Measurements from ENCODE around the gene CENPT.
"Not testable (repeated sequence)": the region's sequence is repeated elsewhere in the genome, so short reads cannot be mapped to it uniquely, and the experiment has no call there.

Gene CENPT

DNA sequence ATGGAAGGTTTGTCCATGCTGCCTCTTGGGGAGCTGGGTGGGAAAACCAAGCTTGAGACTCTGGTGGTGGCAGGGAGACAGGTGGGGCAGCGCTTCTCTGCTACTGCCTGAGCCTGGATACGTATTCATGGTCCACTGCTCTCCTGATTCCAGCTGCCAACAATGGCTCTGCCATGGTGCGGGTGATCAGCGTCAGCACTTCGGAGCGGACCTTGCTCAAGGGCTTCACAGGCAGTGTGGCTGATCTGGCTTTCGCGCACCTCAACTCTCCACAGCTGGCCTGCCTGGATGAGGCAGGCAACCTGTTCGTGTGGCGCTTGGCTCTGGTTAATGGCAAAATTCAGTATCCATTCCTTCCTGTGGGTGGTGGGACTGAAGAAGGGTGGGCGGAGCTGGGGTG lies 29.6 kb upstream of the CENPT start:
- DNase-seq (ENCODE audit: low spot score) = no peak

DNA sequence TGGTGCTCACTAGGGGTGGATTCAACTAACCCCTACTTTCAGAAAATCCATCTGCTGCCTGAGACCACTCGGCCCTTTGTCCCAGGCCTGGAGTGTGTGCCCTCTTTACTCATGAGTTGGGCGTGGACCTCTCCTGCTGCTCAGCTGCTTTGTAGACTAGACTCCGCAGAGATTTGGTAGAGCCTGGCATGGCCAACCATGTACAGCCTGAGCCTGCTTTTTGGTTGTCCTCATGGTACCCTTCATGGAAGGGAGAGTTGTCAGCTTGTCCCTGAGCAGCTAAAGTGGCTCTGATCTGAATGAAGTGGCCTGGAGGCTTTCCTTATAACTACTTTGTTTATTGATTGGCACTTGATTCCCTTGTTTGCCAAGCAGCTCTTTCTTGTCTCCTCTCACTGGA lies 26.9 kb upstream of the CENPT start:
- no peak for DNase-seq (ENCODE audit: low spot score)

DNA sequence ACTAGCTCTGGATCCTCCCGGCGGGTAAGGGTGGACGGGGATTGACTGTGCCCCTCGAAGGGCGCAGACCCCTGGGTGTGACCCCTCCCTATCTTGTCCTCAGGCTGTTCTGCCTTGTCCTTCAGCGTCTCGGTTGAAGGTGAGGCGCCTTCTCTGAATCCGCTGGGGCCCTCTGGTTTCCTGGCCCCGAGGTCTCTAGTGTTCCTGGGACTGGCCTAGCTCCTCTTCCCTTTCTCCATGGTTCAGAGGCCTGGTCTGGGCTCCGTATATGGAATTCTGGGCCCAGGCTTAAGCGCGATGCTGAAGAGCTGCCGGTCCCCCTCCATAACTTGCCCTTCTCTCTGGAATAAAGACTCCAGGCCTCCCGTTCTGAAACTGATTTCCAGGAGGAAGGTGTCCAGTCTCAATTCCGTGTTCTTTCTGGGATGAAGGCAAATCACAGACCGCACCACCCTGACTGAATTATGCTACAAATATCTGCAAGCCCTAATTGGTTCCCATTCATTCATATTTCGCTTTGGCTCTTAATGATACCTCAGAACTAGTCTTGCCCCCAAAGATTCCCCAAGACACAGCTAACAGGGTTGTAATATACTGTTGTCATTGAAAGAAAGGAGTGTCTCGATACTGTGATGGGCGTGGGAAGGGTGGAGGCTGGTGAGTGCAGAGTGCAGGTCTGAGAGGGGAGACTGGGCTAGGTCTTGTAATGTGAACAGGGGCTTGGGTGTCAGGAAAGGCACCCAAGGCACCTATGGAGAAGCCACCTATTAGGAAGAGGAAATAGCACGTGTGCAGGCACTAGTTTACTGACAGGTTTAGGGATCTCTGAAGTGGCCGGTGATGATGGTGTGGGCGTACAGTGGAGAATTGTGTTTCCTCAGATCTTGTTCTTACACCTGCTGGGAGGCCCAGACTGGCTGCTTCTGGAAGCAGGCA lies 26.2 kb upstream of the CENPT start:
- DNase-seq (ENCODE audit: low spot score) = no peak

DNA sequence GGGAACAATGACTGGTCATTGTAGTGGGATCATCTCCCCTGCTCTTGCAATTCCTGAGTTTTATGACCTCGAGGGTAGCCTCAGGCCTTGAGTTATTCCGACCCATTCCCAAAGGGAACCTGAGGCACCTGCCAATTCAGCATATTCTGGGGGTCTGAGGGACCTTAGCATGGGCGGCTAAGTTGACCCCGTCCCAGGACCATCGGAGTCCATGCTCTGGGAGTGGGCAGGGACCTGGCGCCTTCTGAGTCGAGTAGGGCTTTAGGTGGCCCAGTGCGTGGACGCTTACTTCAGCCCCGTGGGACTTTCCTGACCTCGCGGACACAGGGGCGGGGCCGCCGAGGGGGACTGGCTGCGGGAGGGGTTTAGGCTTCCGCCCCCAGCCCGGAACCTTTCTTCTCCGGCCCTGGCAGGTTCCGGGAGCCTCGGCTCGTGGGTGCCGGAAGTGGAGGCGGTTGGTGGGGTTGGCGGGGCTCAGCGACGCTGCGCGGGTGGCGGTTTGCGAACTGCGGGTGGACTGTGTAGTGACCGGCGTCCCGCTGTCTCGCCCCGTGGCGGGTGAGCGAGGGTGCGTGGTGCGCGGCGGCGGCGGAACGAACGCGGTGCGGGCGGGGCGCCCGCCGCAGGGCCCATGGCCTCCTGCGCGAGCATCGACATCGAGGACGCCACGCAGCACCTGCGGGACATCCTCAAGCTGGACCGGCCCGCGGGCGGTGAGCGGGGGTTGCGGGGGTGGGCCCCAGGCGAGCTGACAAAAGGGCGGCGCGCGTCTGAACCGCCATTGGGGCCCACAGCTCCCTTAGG lies 25.3 kb upstream of the CENPT start, which contains the start of gene EDC4:
TSS of gene EDC4 (plus strand) at position 422 of the 804 bp plus-strand sequence. CDS start at position 632, 210 bp downstream.
- peak; percentile 76 for DNase-seq (ENCODE audit: low spot score)

DNA sequence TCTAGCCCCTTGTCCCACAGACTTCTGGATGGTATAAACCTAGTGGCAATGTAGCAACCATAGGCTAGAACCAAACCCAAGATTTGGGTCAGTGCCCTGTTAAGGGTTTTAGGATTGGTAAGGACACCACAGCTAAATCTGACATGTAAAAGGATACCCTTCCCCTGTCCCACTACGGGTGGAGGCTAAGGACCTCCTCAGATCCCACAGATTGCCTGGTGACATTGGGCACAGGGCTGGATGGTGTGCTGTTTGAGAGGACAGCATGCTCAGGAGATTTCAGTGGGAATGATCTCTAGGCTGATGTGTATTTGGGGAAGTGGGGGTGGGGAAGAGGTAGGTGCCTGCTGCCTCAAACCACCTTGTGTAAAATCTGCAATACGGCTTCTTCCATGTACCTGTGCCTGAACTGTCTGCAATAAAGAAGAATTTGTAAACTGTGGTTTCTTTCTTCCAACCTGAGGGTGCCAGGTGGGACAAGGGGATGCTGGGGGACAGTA lies 24.7 kb upstream of the CENPT start:
- no peak for DNase-seq (ENCODE audit: low spot score)

DNA sequence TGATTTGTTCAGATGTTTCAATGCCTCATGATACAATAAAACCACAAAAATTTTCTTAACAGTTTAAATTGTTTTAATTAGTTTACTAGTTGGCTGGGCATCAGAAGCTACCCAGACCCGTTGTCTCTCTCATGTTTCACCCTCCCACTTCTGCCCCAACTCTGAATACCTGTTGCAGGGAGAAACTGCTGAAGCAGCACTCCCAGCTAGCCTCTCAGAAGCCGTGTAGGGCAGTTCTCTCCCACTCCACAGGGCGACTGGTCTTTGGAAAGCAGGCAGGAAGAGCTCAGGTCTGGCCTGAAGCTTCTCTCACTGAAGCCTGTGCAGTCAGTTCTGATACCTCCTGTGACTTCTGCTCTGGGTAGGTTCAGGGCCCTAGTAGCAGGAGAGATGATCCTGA lies 23.8 kb upstream of the CENPT start:
- DNase-seq (ENCODE audit: low spot score) = no peak

DNA sequence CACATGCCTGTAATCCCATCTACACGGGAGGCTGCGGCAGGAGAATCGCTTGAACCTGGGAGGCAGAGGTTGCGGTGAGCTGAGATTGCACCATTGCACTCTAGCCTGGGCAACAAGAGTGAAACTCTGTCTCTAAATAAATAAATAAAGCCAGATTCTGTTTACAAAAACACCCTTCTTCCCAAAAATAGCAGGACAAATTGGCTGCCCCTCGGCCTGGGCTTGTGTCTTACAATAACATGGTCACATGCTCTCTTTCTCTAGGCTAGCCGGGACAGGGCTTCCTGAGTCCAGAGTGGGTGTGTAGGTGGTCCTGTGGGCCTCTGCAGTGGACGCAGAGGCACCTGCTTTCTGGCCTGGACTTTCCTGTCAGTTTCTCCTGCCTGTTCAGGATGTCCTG lies 22.2 kb upstream of the CENPT start:
- no peak for DNase-seq (ENCODE audit: low spot score)

DNA sequence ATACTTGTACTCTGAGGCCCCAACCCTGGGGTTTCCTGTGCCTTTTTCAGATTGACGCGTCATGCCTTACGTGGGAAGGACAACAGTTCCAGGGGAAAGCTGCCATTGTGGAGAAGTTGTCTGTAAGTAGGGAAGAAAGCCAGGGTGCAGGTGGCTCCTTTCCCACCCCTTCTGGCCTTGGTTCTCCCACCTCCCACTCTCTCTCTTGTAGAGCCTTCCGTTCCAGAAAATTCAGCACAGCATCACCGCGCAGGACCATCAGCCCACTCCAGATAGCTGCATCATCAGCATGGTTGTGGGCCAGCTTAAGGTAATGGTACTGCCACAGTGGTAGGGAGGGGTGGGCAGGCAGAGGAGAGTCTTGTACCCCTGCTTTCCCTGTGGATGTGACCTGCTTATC lies 20.8 kb upstream of the CENPT start:
- DNase-seq (ENCODE audit: low spot score) = no peak

DNA sequence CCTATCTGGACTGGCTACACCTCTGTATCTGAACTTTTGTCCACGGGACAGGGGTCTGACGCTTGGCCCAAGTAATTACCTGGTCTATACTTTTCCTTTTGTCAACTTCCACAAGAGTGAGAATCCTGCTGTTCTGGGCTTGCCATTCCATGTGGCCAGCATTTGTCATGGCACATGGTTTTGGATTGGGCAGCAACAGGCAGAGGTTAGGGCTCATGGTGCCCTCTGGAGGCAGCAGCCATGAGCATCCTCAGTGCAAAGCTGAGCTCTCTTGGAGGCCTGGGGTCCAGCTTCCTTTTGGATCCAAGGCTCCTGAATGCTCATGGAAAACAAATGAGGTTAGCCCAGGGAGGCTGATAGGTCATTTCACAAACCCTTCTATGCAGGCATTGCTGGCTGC lies 17.8 kb upstream of the CENPT start:
- DNase-seq (ENCODE audit: low spot score) = no peak

DNA sequence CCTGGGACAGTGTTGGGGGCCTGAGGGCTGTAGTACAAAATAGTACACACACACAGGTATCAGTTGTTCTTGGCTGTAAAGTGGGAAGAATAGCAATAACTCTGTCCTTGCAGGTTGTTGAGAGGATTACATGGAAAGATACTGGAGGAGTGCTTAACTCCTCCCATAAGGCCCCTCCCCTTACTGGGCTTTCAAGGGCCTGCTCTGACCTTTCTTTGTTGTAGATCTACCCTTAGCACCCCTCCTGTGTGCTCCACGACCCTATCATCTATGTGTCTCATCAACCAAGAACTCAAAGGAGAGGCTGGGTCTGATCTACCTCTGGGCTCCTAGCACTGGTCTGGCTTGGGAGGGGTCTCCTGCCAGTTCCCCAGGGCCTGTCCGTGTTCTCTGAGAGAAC lies 17.1 kb upstream of the CENPT start:
- no peak for DNase-seq (ENCODE audit: low spot score)

DNA sequence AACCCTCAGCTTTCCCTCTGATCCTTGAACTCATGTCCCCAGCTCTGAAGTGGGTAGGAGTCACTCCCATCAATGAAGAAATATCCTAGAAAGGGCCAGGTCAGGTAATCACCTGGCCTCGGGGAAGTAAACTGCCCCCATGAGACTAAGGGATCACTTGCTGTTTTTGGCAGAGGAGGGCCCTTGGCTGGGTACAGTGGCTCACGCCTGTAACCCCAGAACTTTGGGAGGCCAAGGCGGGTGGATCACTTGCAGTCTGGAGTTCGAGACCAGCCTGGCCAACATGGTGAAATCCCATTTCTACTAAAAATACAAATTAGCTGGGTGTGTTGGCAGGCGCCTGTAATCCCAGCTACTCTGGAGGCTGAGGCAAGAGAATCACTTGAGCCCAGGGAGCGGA lies 16.6 kb upstream of the CENPT start:
- DNase-seq (ENCODE audit: low spot score) = not testable (repeated sequence)

DNA sequence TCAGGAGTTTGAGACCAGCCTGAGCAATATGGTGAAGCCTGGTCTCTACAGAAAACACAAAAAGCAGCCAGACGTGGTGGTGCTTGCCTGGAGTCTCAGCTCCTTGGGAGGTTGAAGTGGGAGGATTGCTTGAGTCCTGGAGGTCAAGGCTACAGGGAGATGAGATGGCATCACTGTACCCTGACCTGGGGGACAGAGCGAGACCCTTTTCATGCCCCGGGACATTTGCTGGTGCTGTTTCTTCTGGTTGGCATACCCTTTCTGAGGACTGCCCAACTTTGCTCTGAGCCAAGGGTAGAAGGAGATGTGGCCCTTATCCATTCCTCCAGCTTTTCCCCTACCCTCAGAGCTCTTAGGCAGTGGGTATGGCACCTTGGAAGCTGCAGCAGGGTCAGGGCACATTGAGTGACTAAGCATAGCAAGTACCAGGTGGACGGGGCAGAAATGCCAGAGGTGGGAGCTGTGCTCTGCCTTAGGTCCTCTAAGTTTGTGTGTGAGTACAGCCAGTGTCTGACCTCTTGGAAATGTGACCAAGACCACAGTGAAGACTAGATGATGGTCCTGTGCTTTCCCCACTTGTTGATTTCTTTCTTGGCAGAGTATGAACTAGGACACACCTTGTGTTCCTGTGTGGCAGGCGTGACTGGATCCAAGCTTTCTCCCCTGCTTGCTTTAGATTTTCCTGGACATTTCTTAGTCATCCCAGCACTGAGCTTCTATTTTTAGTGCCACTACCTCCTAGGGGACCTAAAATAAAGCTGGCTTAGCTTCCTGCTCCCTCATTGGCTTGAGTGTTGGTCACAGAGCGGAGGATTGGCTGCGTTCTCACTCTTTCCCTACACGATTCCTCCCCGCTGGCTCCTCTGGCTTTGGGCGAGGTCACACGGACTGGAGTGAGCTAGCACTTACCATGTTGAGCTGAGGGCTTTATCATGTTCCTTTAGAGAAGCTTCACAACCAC lies 15.4 kb upstream of the CENPT start:
- DNase-seq (ENCODE audit: low spot score) = no peak

DNA sequence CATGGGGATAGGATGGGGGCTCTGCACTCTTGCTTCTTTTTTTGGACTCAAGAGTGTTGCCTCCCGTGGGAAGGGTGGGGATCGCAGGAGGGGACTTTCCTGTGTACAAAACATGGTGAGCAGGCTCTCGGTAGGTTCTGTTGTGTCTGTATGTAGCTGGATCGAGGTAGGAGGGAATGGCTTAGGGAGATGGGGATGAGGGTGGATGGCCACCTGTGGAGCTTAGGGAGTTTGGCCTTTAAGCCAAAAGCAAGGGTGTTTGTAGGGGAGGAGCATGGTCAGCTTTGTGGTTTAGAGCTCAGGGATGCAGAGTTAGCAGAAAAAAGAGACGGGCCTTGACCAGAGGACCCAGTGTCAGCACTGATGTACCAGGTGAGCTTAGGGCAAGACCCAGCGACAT lies 14.4 kb upstream of the CENPT start:
- DNase-seq (ENCODE audit: low spot score) = no peak

DNA sequence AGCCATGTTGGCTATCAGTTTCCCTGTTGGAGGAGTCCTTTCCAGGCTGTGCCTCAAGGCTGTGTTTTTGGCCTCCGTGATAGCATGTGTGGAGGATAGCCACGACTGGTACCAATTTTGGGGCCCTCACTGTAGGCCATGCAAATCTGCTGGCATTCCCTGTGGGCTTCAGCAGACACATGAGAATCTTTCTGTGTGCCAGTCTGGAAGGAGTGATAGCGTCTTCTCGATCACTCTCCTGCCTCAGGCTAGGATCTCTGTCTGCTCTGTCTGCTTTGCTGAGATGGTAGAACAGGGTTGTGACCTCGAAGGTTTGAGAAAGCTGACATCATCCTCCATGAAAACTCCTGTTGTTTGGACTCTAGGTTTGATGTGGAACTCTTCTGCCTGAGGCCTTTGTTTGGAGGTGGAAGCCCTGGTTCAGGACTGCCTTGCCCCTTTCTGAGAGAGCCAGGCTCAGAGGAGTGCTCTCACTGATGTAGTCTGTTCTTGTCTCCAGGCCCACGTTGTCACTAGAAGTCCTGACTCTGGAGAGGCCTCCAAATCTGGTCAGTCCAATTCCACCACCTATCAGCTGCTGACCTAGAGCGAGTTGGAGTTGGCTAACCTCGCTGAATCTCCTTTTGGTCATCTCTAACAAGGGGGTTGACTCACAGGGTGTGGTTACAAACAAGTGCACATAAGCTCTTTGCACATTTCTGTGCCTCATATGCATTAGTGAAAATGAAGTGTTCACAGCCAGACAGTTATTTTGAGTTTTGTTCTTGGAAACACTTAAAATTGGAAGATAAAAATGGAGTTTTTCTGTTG lies 13.3 kb upstream of the CENPT start:
- no peak for DNase-seq (ENCODE audit: low spot score)

DNA sequence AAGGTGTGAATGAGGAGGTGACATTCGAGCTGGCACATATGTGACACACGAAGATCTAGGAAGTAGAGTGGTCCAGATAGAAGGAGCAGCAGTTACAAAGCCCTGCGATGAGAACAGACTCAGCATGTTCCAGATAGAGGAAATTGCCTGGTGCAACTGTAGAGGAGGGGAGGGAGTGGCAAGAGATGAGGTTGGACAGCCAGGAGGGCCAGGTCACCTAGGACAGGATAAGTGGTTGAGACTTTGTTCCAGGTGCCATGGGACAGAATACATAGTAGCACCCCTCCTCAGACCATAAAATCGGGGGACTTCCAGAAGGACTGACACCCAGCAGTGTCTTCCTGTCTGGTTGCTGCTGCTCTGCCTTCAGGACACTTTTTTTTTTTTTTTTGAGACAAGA lies 11.0 kb upstream of the CENPT start:
- no peak for DNase-seq (ENCODE audit: low spot score)

DNA sequence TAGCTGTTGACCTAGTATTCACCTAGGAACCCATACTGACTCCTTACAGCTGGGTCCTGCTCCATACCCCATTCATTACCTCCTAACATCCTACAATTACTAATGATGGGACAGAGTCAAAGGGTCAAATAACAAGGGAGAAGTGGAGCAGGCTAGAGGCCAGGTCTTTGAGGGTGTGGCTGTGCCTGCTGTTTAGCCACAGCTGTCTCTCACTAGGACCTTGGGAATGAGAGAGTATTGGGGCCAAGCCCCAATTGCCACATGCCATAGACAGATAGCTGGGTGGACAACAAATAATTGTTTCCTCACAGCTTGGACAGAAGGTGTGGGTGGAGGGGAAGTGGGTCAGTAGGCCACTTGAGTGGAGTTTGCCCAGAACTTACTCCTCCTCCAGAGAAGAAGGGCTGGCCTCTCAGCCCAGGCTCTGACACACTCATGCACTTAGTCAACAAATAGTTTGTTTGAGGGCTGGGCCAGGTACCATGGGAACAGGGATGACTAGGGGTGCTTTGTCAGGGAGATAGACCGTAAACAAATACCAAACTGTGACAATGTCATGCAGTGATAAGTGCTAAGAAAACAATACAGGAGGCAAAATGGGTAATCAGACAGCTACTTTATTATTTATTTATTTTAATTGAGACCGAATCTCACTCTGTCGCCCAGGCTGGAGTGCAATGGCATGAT lies 10.2 kb upstream of the CENPT start:
- no peak for DNase-seq (ENCODE audit: low spot score)

DNA sequence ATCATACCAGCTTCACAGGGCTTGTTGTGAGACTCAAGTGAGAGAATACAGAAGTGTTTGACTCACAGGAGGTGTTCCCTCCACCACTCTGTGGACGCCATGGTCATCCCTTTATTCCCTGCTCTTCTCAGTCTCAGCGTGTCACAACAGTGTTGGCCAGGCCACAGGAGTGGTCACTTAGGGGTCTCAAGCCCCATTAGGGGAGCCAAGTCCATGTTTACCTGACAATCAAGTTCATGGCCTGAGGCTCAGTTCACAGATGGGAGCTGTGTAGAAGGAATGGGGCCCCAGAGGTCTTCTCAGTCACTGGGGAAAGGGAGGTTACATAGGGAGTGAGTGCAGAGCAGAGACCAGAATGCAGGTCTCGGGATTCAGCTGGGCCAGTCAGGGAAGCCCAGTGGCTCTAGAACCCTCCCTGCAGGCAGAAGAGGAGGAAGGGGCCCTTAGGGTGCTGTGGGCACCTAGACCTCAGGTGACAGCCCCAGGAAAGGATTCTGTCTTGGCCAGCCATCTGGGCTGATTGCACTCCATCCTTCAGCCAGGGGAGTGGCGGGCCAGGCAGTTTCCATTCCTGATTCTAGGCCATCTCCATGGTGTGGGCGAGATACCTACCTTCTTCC lies 9.5 kb upstream of the CENPT start:
- DNase-seq (ENCODE audit: low spot score) = no peak

DNA sequence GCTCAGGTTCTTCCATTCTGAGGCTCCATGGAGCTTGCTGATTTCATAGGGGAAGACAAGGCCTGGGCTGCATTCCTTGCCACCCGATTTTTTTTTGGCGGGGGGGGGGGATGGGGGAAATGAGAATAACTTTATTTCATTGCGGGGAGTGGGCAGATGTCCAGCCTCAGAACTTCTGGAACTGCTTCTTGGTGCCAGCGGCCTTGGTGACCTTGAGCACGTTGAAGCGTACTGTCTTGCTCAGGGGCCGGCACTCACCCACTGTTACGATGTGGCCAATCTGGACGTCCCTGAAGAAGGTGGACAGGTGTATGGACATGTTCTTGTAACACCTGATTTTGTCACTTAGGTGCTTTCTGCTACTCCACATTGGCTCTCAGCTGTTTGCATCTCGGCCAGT lies 8.3 kb upstream of the CENPT start:
- DNase-seq (ENCODE audit: low spot score) = no peak

DNA sequence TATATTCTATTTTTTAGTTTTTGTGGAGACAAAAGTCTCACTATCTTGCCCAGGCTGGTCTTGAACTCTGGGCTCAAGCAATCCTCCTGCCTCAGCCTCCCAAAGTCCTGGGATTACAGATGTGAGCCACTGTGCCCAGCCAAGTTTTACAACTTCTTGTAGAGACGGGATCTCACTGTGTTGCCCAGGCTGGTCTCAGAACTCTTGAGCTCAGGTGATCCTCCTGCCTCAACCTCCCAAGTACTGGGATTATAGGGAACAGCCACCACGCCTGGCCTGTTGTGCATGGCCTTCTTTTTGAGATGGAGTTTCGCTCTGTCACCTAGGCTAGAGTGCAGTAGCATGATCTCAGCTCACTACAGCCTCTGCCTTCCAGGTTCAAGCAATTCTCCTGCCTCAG lies 6.2 kb upstream of the CENPT start:
- DNase-seq (ENCODE audit: low spot score) = no peak
